ENCODE results near the gene TNIP2.
A peak's percentile ranks its signal among the peaks of the same experiment; 100 is the strongest.

TNIP2 gene

DNA sequence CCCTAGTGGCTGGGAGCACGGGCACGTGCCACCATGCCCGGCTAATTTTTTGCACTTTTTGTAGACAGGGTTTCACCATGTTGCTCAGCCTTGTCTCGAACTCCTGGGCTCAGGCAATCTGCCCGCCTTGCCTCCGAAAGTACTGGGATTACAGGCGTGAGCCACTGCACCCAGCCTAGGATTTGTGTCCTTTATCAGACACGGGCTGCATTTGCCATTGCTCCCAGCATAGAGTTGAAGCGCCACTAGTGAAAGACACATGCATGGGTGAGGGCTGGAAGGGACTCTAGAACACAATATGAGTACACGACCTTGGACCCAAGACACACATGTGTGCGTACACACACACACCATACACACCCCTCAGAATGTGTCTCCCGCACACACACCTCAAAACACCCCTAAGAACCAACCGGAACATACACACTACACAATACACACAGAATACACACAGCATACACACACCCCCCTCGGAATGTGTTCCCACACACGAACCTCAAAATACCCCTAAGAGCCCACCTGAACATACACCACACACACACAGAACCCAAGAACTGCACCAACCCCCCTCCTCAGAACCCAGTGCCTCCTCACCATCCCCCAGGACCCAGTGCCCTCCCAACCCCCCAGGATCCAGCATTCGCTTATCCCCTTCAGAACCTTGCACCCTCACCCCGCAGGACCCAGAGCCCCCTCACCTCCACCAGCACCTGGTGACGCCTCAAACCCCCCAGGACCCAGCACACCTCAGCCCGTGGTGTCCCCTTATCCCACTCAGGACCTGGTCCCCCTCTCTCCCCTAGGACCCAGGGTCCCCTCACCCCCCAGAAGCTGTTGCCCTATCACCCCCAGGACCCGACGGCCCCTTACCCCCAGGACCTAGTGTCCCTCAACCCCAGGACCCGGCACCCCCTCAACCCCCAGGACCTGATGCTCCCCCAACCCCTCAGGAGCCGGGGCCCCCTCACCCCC is 1.0 kb downstream of the TNIP2 start:
- H3K36me3 ChIP-seq (replicated peaks; ENCODE audit: low read depth, low read length): peaks cover 3% of the 10 kb centered on the region
- peak overlapping the region; percentile 40 for H3K27ac ChIP-seq (ENCODE audit: low read length)
- H3K4me3 ChIP-seq (ENCODE audit: low read length): peak overlapping the region; percentile 98
- H4K20me1 ChIP-seq (ENCODE audit: insufficient read depth, low read length): 0 out of 2 replicates have a peak, but pooled peaks cover 10% of the 10 kb centered on the region
- no peaks in the 10 kb centered on the region for H3K9me3 ChIP-seq (ENCODE audit: insufficient read depth, low read length)
- H3K79me2 ChIP-seq (ENCODE audit: low read length): peaks cover 29% of the 10 kb centered on the region
- peaks cover 8% of the 10 kb centered on the region; the same call in 1 of the 2 replicates for H3K4me1 ChIP-seq (ENCODE audit: low read length)
- H3K4me2 ChIP-seq (ENCODE audit: low read length): peak overlapping the region; percentile 88
- H3K27me3 ChIP-seq (ENCODE audit: low read depth, low read length): peaks cover 5% of the 10 kb centered on the region; the same call in 1 of the 2 replicates
- peak overlapping the region; percentile 87 for H3K9ac ChIP-seq (ENCODE audit: low read length)
- H2AFZ ChIP-seq (ENCODE audit: low read depth, low read length): no peak overlapping the region
- TF ChIP-seq, protein P1, sequence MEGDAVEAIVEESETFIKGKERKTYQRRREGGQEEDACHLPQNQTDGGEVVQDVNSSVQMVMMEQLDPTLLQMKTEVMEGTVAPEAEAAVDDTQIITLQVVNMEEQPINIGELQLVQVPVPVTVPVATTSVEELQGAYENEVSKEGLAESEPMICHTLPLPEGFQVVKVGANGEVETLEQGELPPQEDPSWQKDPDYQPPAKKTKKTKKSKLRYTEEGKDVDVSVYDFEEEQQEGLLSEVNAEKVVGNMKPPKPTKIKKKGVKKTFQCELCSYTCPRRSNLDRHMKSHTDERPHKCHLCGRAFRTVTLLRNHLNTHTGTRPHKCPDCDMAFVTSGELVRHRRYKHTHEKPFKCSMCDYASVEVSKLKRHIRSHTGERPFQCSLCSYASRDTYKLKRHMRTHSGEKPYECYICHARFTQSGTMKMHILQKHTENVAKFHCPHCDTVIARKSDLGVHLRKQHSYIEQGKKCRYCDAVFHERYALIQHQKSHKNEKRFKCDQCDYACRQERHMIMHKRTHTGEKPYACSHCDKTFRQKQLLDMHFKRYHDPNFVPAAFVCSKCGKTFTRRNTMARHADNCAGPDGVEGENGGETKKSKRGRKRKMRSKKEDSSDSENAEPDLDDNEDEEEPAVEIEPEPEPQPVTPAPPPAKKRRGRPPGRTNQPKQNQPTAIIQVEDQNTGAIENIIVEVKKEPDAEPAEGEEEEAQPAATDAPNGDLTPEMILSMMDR (IDR thresholded peaks at IDR 0.05; ENCODE audit: low read depth, low read length): no peak
- no peak for TF ChIP-seq EZH2phosphoT487 (IDR thresholded peaks at IDR 0.05; ENCODE audit: low read depth)

DNA sequence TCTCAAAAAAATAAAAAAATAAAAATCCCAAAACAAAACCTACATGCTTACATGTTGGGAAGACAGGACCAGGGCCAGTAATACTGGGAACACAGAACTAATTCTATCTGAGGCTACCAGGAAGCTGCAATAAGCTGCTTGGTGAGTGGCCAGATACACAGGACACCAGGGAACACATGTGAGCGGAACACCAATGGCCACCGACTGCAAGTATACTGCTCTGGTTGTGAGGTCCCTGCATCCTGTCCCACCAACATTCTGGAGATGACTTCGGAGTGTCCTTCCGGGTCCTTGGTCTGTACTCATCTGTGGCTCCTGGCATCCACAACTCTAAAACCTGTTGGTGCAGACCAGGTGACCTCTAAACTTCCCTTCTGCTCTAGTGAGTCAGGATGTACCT is 2.7 kb downstream of the TNIP2 start:
- Histone ChIP-seq H3K36me3 (replicated peaks; ENCODE audit: low read depth, low read length) (peaks cover 3% of the 10 kb centered on the region), H4K20me1 (ENCODE audit: insufficient read depth, low read length) (peaks cover 16% of the 10 kb centered on the region; the same call in 1 of the 2 replicates), H3K4me3 (ENCODE audit: low read length) (no peak overlapping the region), H2AFZ (ENCODE audit: low read depth, low read length) (no peak overlapping the region), H3K27me3 (ENCODE audit: low read depth, low read length) (peaks cover 5% of the 10 kb centered on the region; the same call in 1 of the 2 replicates), H3K79me2 (ENCODE audit: low read length) (peaks cover 35% of the 10 kb centered on the region), H3K4me1 (ENCODE audit: low read length) (peaks cover 8% of the 10 kb centered on the region; the same call in 1 of the 2 replicates), H3K27ac (ENCODE audit: low read length) (no peak overlapping the region), H3K9ac (ENCODE audit: low read length) (no peak overlapping the region), H3K9me3 (ENCODE audit: insufficient read depth, low read length) (no peaks in the 10 kb centered on the region), H3K4me2 (ENCODE audit: low read length) (no peak overlapping the region)
- TF ChIP-seq, protein P1 (IDR thresholded peaks at IDR 0.05; ENCODE audit: low read depth, low read length): no peak
- TF ChIP-seq EZH2phosphoT487 (IDR thresholded peaks at IDR 0.05; ENCODE audit: low read depth): no peak

DNA sequence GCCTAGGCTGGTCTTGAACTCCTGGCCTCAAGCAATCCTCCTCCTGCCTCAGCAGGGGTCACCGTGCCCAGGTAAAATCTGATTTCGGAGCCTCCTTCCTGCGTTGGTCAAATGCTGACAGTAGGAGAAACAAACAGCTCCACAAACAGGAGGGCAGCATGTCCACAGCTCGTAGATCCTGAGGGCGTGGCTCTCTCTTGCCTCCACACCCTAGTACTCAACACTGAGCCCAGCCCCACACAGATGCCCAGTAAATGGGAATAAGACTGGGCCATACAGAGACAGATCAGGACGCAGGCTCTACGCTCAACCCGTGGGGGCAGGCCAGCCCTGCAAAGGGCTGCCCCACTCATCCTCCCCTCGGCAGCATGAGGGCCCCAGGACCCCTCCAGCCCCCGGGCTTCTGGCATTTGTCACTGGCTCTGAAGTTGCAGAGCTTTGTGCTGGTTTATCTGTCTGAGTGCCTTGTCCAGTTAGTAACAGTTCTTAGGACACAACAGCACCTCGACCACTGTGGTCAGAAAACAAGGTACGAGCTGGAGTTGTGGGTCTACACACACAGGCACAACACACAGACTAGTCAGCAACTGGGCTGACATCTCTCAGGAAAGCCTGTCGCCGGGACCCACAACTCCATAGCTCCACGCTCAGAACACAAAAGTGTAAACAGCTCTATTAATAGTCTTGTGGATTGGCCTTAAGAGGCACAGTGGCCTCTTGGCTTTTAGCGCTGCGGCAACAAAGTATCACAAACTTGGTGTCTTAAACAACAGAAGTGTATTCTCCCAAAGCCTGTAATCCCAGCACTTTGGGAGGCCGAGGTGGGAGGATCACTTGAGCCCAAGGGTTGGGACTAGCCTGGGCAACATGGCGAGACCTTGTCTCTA is 5.2 kb downstream of the TNIP2 start:
- H2AFZ ChIP-seq (ENCODE audit: low read depth, low read length): no peak overlapping the region
- peaks cover 16% of the 10 kb centered on the region; the same call in 1 of the 2 replicates for H4K20me1 ChIP-seq (ENCODE audit: insufficient read depth, low read length)
- H3K36me3 ChIP-seq (replicated peaks; ENCODE audit: low read depth, low read length): peaks cover 11% of the 10 kb centered on the region
- TF ChIP-seq, protein P1 (IDR thresholded peaks at IDR 0.05; ENCODE audit: low read depth, low read length): no peak
- TF ChIP-seq EZH2phosphoT487 (IDR thresholded peaks at IDR 0.05; ENCODE audit: low read depth): no peak
- H3K27me3 ChIP-seq (ENCODE audit: low read depth, low read length): no peaks in the 10 kb centered on the region
- peaks cover 25% of the 10 kb centered on the region for H3K4me1 ChIP-seq (ENCODE audit: low read length)
- peaks cover 35% of the 10 kb centered on the region for H3K79me2 ChIP-seq (ENCODE audit: low read length)
- H3K27ac ChIP-seq (ENCODE audit: low read length): no peak overlapping the region
- no peak overlapping the region for H3K9ac ChIP-seq (ENCODE audit: low read length)
- H3K4me3 ChIP-seq (ENCODE audit: low read length): no peak overlapping the region
- H3K9me3 ChIP-seq (ENCODE audit: insufficient read depth, low read length): no peaks in the 10 kb centered on the region
- H3K4me2 ChIP-seq (ENCODE audit: low read length): no peak overlapping the region

Data from OCI-LY3 (cell line).